GM18517 (cell line): Measurements from ENCODE around the gene RGS3.

Source experiments
- ATAC-seq: cut with Tn5 transposase; IDR thresholded peaks from one replicate; pipeline ENCODE4 v1.9.1; 2021; ENCODE audit warnings: mild to moderate bottlenecking, moderate library complexity; ENCODE audit not compliant: unreplicated experiment

Gene RGS3

GRCh38 chr9:113582698-113583200 is 119.2 kb downstream of the RGS3 start:
- ATAC-seq: no peak

GRCh38 chr9:113583511-113584427 is 120.2 kb downstream of the RGS3 start:
- ATAC-seq: no peak

- ATAC-seq: no peak
Measured at GRCh38 chr9:113584428-113585084, 121.0 kb downstream of the RGS3 start.

- ATAC-seq: no peak
Measured at GRCh38 chr9:113585085-113585442, 121.5 kb downstream of the RGS3 start.

- no peak for ATAC-seq
Measured at GRCh38 chr9:113585555-113585954, 122.0 kb downstream of the RGS3 start.

- ATAC-seq: no peak
Measured at GRCh38 chr9:113587471-113588031, 124.0 kb downstream of the RGS3 start.

- no peak for ATAC-seq
Measured at GRCh38 chr9:113588242-113588810, 124.8 kb downstream of the RGS3 start.

GRCh38 chr9:113588936-113589335 is 125.4 kb downstream of the RGS3 start:
- no peak for ATAC-seq

GRCh38 chr9:113589407-113589806 is 125.9 kb downstream of the RGS3 start:
- ATAC-seq: no peak

GRCh38 chr9:113589890-113590289 is 126.4 kb downstream of the RGS3 start:
- no peak for ATAC-seq

- no peak for ATAC-seq
Measured at GRCh38 chr9:113590389-113590788, 126.9 kb downstream of the RGS3 start.

GRCh38 chr9:113590991-113591898 is 127.7 kb downstream of the RGS3 start:
- ATAC-seq: peak; percentile 68

GRCh38 chr9:113591899-113592625 is 128.5 kb downstream of the RGS3 start:
- ATAC-seq: no peak

- peak; percentile 11 for ATAC-seq
Measured at GRCh38 chr9:113592876-113593575, 129.5 kb downstream of the RGS3 start.

GRCh38 chr9:113593682-113594281 is 130.3 kb downstream of the RGS3 start:
- ATAC-seq: peak; percentile 52

- ATAC-seq: no peak
Measured at GRCh38 chr9:113594484-113595299, 131.2 kb downstream of the RGS3 start.

GRCh38 chr9:113596616-113597320 is 133.2 kb downstream of the RGS3 start:
- no peak for ATAC-seq
